Placental epithelial cell (primary cell): ENCODE measurements around the gene CTSF. TPM values are rescaled to one million over a fixed set of nuclear protein-coding genes. Genes with fewer than 3 reads are reported as not detected.

Source experiments
- small RNA-seq: library from RNA; depleted of rRNA; stranded (forward); fragments of <200 nt; gene quantifications from one replicate; pipeline ENCODE3, GENCODE V24; 2012
- total RNA-seq: library from RNA; depleted of rRNA; stranded (reverse); fragments of >200 nt; gene quantifications from 2 replicates; pipeline ENCODE4 v1.2.3, GENCODE V29; 2012

The CTSF gene
- total RNA-seq = 11.1 and 71.5 TPM in 2 replicates

DNA sequence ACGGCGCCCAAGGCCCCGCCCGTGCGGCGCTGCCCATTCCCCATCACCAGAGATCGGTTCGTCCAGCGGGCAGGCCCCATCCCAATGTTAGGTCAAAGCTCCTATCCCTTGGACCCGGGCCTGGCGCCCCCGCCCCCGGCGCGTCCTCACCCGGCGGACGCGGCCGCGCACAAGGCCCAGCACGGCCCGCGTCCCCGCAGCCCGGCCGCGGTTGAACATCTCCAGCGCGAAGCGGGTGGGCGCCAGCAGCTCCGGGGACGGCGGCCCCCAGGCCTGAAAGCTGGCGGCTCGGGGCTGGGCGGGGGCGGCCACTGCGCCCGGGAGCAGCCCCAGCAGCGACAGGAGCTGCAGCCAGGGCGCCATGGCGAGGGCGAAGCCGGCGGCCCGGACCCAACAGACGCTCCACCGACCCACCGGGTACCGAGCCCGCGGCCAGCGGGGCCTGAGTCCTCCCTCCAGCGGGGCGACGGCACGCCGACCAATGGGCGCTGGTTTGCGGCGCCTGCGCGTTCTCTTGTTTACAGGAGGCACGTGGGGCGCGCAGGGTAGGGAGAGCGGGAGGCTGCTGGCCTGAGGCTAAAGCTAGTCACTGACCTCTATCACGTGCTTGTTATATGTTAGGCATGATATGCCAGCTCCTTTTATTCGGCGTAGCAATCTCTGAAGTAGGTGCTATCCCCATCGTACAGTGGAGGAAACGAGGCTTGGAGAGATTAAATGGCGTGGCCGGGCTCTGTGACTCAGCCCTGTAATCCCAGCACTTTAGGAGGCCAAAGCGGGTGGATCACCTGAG lies at the start of gene CTSF:
Gene CTSF, minus strand, starts transcription at position 483 of the 793 bp plus-strand sequence. Its CDS starts 120 bp downstream, at position 363.

GRCh38 chr11:66616379-66617154 lies 48.2 kb upstream of the CTSF start, which contains the start of gene RBM14:
TSS of gene RBM14 (plus strand) at chr11:66616630. CDS start at chr11:66616721, 91 bp downstream.

GRCh38 chr11:66592457-66593302 lies 24.3 kb upstream of the CTSF start, which contains the start of the genes CCDC87 and CCS:
TSS of gene CCDC87 (minus strand) at chr11:66593063. CDS start at chr11:66593015, 48 bp downstream.
TSS of gene CCS (plus strand) at chr11:66593185. CDS start at chr11:66593262, 77 bp downstream.

GRCh38 chr11:66546368-66546965 lies 21.9 kb downstream of the CTSF start, which contains the start of gene ACTN3:
TSS of gene ACTN3 (plus strand) at chr11:66546903. CDS start at chr11:66546938, 35 bp downstream.

GRCh38 chr11:66545701-66546367 lies 22.6 kb downstream of the CTSF start, which contains the start of gene ZDHHC24:
TSS of gene ZDHHC24 (minus strand) at chr11:66546048. CDS start at chr11:66546003, 45 bp downstream.

Small RNA genes within 50 kb of the gene (small RNA-seq; reads per million reads assigned to genes)
- 0.09 reads per million for gene RNU4-39P

Other genes starting within 250 kb of the CTSF start
- 31.7 and 40.4 TPM in 2 replicates for gene RIN1, start 232.2 kb downstream of the CTSF start, total RNA-seq
- 31.4 and 56.2 TPM in 2 replicates for gene BRMS1, start 223.5 kb downstream of the CTSF start, total RNA-seq
- 17.2 and 22.8 TPM in 2 replicates for gene B4GAT1, start 221.0 kb downstream of the CTSF start, total RNA-seq
- 0.39 and 0.76 TPM in 2 replicates for gene SLC29A2, start 196.8 kb downstream of the CTSF start, total RNA-seq
- gene NPAS4, start 147.6 kb downstream of the CTSF start, total RNA-seq = not detected in 2 replicates
- gene MRPL11, start 129.8 kb downstream of the CTSF start, total RNA-seq = 24.7 and 30.1 TPM in 2 replicates
- gene PELI3, start 101.7 kb downstream of the CTSF start, total RNA-seq = 12.0 and 14.9 TPM in 2 replicates
- 53.0 and 79.3 TPM in 2 replicates for gene DPP3, start 88.2 kb downstream of the CTSF start, total RNA-seq
- gene BBS1, start 58.0 kb downstream of the CTSF start, total RNA-seq = 43.4 and 55.0 TPM in 2 replicates
- gene ZDHHC24, start 22.6 kb downstream of the CTSF start, total RNA-seq = 10.2 and 14.0 TPM in 2 replicates
- gene ACTN3, start 21.7 kb downstream of the CTSF start, total RNA-seq = not detected in 2 replicates
- 0.87 and 1.2 TPM in 2 replicates for gene CCDC87, start 24.5 kb upstream of the CTSF start, total RNA-seq
- 21.4 and 43.6 TPM in 2 replicates for gene CCS, start 24.6 kb upstream of the CTSF start, total RNA-seq
- 37.3 and 39.3 TPM in 2 replicates for gene RBM14, start 48.0 kb upstream of the CTSF start, total RNA-seq
- 90.0 and 98.2 TPM in 2 replicates for gene RBM4, start 70.1 kb upstream of the CTSF start, total RNA-seq
- gene RBM4B, start 109.3 kb upstream of the CTSF start, total RNA-seq = 33.0 and 37.3 TPM in 2 replicates
- 26.3 and 29.9 TPM in 2 replicates for gene SPTBN2, start 160.6 kb upstream of the CTSF start, total RNA-seq